ENCODE results near the gene HNRNPU. TPM values are rescaled to one million over a fixed set of nuclear protein-coding genes. Genes with fewer than 3 reads are reported as not detected.

HNRNPU gene
- total and polyA plus RNA-seq, 2 of the 13 experiments (the other 11 are each of a cell fraction or from before 2014, with no cell fraction given), result 101 to 508 TPM

GRCh38 chr1:244817415-244817894 is 46.9 kb downstream of the HNRNPU start (continued):
- TF ChIP-seq ZNF770 (CRISPR knock-in tag; IDR thresholded peaks at IDR 0.05) (peak; percentile 96), TGIF2 (CRISPR knock-in tag; IDR thresholded peaks at IDR 0.05) (no peak), ZNF530 (CRISPR knock-in tag; IDR thresholded peaks at IDR 0.05; ENCODE audit: low read depth) (no peak), ZUFSP (CRISPR knock-in tag; IDR thresholded peaks at IDR 0.05; ENCODE audit: borderline replicate concordance) (no peak), ZBTB39 (CRISPR knock-in tag; IDR thresholded peaks at IDR 0.05) (0 out of 2 replicates have a peak, but pooled peaks have one; percentile 27), GRHL1 (CRISPR knock-in tag; conservative IDR thresholded peaks at IDR 0.05) (no peak), RFXANK (CRISPR knock-in tag; IDR thresholded peaks at IDR 0.05) (no peak), TOPORS (CRISPR knock-in tag; IDR thresholded peaks at IDR 0.05) (no peak), PLRG1 (conservative IDR thresholded peaks at IDR 0.05) (no peak), STAT6 (CRISPR knock-in tag; IDR thresholded peaks at IDR 0.05; ENCODE audit: borderline replicate concordance) (no peak), ZNF674 (CRISPR knock-in tag; IDR thresholded peaks at IDR 0.05; ENCODE audit: low read depth) (no peak), SOX13 (IDR thresholded peaks at IDR 0.05) (no peak), SOX13 (CRISPR knock-in tag; conservative IDR thresholded peaks at IDR 0.05 in 1 of 2, IDR thresholded peaks at IDR 0.05 in 1 of 2) (peak in 1 of 2 experiments; percentile 68; a peak in 2 of 4 replicates), SPEN (CRISPR knock-in tag; IDR thresholded peaks at IDR 0.05; ENCODE audit: low read depth) (no peak), ZNF230 (CRISPR knock-in tag; IDR thresholded peaks at IDR 0.05) (no peak), IRX3 (CRISPR knock-in tag; IDR thresholded peaks at IDR 0.05; ENCODE audit: borderline replicate concordance, low read depth) (no peak), HNF4A (CRISPR knock-in tag; IDR thresholded peaks at IDR 0.05) (peak; percentile 91), ZNF124 (CRISPR knock-in tag; IDR thresholded peaks at IDR 0.05) (no peak), ZSCAN30 (CRISPR knock-in tag; IDR thresholded peaks at IDR 0.05) (no peak)

All from HepG2 (cell line).